ENCODE data around the gene CNTN4.

GRCh38 chr3:2158828-2159227 lies 60.2 kb downstream of the CNTN4 start:
- TF ChIP-seq, protein P1, sequence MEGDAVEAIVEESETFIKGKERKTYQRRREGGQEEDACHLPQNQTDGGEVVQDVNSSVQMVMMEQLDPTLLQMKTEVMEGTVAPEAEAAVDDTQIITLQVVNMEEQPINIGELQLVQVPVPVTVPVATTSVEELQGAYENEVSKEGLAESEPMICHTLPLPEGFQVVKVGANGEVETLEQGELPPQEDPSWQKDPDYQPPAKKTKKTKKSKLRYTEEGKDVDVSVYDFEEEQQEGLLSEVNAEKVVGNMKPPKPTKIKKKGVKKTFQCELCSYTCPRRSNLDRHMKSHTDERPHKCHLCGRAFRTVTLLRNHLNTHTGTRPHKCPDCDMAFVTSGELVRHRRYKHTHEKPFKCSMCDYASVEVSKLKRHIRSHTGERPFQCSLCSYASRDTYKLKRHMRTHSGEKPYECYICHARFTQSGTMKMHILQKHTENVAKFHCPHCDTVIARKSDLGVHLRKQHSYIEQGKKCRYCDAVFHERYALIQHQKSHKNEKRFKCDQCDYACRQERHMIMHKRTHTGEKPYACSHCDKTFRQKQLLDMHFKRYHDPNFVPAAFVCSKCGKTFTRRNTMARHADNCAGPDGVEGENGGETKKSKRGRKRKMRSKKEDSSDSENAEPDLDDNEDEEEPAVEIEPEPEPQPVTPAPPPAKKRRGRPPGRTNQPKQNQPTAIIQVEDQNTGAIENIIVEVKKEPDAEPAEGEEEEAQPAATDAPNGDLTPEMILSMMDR (IDR thresholded peaks at IDR 0.05; ENCODE audit: low read length), result no peak
- TF ChIP-seq EZH2 (IDR thresholded peaks at IDR 0.05; ENCODE audit: borderline replicate concordance, low read length), result no peak
